HG02588 (cell line): ENCODE results near the gene COA7.
A peak's percentile ranks its signal among the peaks of the same experiment; 100 is the strongest.

Experiments used
- ATAC-seq: cut with Tn5 transposase; IDR thresholded peaks from one replicate; pipeline ENCODE4 v1.9.1; 2021; ENCODE audit warnings: mild to moderate bottlenecking, moderate library complexity; ENCODE audit not compliant: unreplicated experiment

COA7 gene

GRCh38 chr1:52637946-52638345 is 60.2 kb downstream of the COA7 start:
- no peak for ATAC-seq

GRCh38 chr1:52636721-52637695 is 61.1 kb downstream of the COA7 start:
- peak; percentile 79 for ATAC-seq

- no peak for ATAC-seq
Observed at GRCh38 chr1:52635321-52636089, 62.6 kb downstream of the COA7 start.
